OCI-LY7 (cell line): ENCODE measurements around the gene CA7. TPM values are rescaled to one million over a fixed set of nuclear protein-coding genes. Genes with fewer than 3 reads are reported as not detected.

Experiments used
- BruUV-seq: library from RNA; stranded (reverse); fragments of 400-500 nt; replicated peaks from 2 replicates; lab custom pipeline; 2021; lab: Mats Ljungman, UMichigan
- CTCF ChIA-PET: fragments of 300-600 bp; sonication (Branson Sonifier 250); formaldehyde crosslinking; loops from one replicate; lab custom pipeline; 2022; ENCODE audit warnings: antibody characterized with exemption; ENCODE audit not compliant: unreplicated experiment; lab: Charles Lee
- POLR2A ChIA-PET: fragments of 300-600 bp; sonication (Branson Sonifier 250); formaldehyde crosslinking; loops from one replicate; lab custom pipeline; 2022; ENCODE audit warnings: antibody characterized with exemption; lab: Charles Lee
- DNase-seq: peaks from one replicate; pipeline ENCODE4 v3.0.0-alpha.2; 2015; ENCODE audit warnings: low spot score
- H2AFZ ChIP-seq: fragments of 200-600 bp; sonication (generic), shearing (Covaris generic); 2 replicates; pipeline ENCODE4 v1.6.1; 2014; ENCODE audit warnings: mild to moderate bottlenecking, antibody characterized with exemption, low read length, moderate library complexity
- H3K27ac ChIP-seq: fragments of 200-600 bp; sonication (generic); 2 replicates; pipeline ENCODE4 v1.5.1; 2014; ENCODE audit warnings: mixed run types, low read depth, mild to moderate bottlenecking, moderate library complexity, low read length, inconsistent platforms; ENCODE audit not compliant: poor library complexity, severe bottlenecking
- H3K36me3 ChIP-seq: fragments of 200-600 bp; sonication (generic); 2 replicates; pipeline ENCODE4 v1.6.1; 2014; ENCODE audit warnings: mild to moderate bottlenecking, antibody characterized with exemption, low read length, moderate library complexity, mixed read lengths; ENCODE audit not compliant: insufficient read depth
- H3K4me1 ChIP-seq: fragments of 200-600 bp; sonication (generic); 2 replicates; pipeline ENCODE4 v1.5.1; 2014; ENCODE audit warnings: mild to moderate bottlenecking, low read length; ENCODE audit not compliant: insufficient read depth, poor library complexity, severe bottlenecking
- H3K4me2 ChIP-seq: fragments of 200-600 bp; sonication (generic); 2 replicates; pipeline ENCODE4 v1.6.1; 2014; ENCODE audit warnings: mild to moderate bottlenecking, low read length
- H3K4me3 ChIP-seq: fragments of 200-600 bp; sonication (generic); 2 replicates; pipeline ENCODE4 v1.5.1; 2014; ENCODE audit warnings: mild to moderate bottlenecking, low read depth, low read length; ENCODE audit not compliant: poor library complexity, severe bottlenecking
- H3K79me2 ChIP-seq: fragments of 200-600 bp; sonication (generic); 2 replicates; pipeline ENCODE4 v1.6.1; 2016; ENCODE audit warnings: low read depth, mild to moderate bottlenecking, low read length, moderate library complexity, mixed read lengths; ENCODE audit not compliant: insufficient read depth
- H3K9me2 ChIP-seq: fragments of 200-600 bp; sonication (generic); 2 replicates; pipeline ENCODE4 v1.6.1; 2016; ENCODE audit warnings: mild to moderate bottlenecking, low read length, mixed read lengths; ENCODE audit not compliant: insufficient read depth
- H3K9me3 ChIP-seq: fragments of 200-600 bp; sonication (generic); 2 replicates; pipeline ENCODE4 v1.6.1; 2014; ENCODE audit warnings: mild to moderate bottlenecking, mixed run types, low read length, mixed read lengths
- H4K20me1 ChIP-seq: fragments of 200-600 bp; sonication (generic); 2 replicates; pipeline ENCODE4 v1.6.1; 2014; ENCODE audit warnings: mild to moderate bottlenecking, antibody characterized with exemption, low read length, moderate library complexity, mixed read lengths; ENCODE audit not compliant: insufficient read depth
- EZH2phosphoT487 ChIP-seq: fragments of 200-600 bp; sonication (generic); IDR thresholded peaks from 2 replicates; pipeline ENCODE4 v1.6.1; 2018; ENCODE audit warnings: low read depth, borderline replicate concordance, mild to moderate bottlenecking, mixed run types, antibody characterized with exemption, low read length, moderate library complexity, mixed read lengths
- intact Hi-C: fragments of 100-400 bp; cut with micrococcal nuclease; formaldehyde crosslinking; loops from one replicate; pipeline ENCODE4 v1.10.0; 2022; ENCODE audit not compliant: unreplicated experiment
- total RNA-seq, 2 experiments: library from RNA; depleted of rRNA in 1 of 2; stranded (reverse); fragments of >200 nt in 1 of 2; shearing (Covaris generic) in 1 of 2; gene quantifications; 2 replicates each; pipeline ENCODE4 v1.2.3, GENCODE V29; 2014 to 2022
- TF ChIP-seq, protein P1 (sequence below): fragments of 200-600 bp; sonication (generic); conservative IDR thresholded peaks from 2 replicates; pipeline ENCODE4 v1.5.1; 2014; ENCODE audit warnings: mild to moderate bottlenecking, antibody characterized with exemption, low read length, moderate library complexity, mixed read lengths

CA7 gene
- total RNA-seq, 2 experiments from 2014 or later, result not detected

DNA sequence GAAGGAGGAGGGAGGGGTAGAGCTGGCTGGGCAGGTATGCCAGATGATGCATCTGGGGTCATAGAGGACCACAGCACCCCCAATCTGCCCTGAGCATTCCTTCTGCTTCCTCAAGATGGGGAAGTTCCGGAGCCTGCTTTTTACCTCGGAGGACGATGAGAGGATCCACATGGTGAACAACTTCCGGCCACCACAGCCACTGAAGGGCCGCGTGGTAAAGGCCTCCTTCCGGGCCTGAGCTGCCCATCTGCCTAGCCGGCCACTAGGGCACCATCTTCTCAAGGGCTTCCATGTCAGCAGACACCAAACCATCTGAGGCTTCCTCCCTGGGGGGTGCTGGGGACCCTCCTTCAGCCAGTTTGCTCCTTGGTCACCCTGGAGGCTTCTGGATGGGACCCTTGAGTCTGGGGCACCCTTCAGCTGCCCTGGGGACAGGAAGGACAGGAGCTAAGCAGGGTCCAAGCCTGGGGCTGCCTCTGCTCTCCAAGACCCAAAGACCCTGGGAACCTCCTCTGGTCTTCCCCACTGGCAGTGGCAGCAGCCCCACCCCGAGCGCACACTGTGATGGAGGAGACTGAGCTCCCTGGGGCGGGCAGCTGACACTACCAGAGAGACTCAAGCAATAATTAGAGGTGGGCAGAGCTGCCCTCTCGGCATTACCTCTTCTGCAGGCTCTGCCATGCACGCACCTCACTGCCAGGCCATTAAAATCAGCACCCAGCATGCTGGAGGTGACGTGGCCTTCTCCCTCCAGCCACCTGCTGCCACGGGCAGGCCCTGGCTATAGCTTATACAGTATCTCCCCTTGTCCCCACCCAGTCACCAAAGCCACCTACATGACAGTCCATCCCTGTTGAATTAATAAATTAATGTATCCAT is 9.3 kb downstream of the CA7 start:
- Histone ChIP-seq H4K20me1 (no peaks in the 10 kb centered on the region), H3K4me1 (no peaks in the 10 kb centered on the region), H3K9me2 (no peaks in the 10 kb centered on the region), H3K4me3 (no peak overlapping the region), H3K36me3 (no peaks in the 10 kb centered on the region), H3K27ac (no peak overlapping the region), H3K9me3 (no peaks in the 10 kb centered on the region), H3K4me2 (no peak overlapping the region), H2AFZ (no peak overlapping the region), H3K79me2 (no peaks in the 10 kb centered on the region)
- POLR2A ChIA-PET, result interaction anchor here (1.1 kb wide), 1 partner anchor 16 kb away, joined by 4 read pairs; no protein-coding TSS in a partner anchor
- no TSS peak for BruUV-seq
- CTCF ChIA-PET, result interaction anchor here (1.7 kb wide), 1 partner anchor 14 kb away, joined by 4 read pairs; no protein-coding TSS in a partner anchor
- TF ChIP-seq, protein P1, sequence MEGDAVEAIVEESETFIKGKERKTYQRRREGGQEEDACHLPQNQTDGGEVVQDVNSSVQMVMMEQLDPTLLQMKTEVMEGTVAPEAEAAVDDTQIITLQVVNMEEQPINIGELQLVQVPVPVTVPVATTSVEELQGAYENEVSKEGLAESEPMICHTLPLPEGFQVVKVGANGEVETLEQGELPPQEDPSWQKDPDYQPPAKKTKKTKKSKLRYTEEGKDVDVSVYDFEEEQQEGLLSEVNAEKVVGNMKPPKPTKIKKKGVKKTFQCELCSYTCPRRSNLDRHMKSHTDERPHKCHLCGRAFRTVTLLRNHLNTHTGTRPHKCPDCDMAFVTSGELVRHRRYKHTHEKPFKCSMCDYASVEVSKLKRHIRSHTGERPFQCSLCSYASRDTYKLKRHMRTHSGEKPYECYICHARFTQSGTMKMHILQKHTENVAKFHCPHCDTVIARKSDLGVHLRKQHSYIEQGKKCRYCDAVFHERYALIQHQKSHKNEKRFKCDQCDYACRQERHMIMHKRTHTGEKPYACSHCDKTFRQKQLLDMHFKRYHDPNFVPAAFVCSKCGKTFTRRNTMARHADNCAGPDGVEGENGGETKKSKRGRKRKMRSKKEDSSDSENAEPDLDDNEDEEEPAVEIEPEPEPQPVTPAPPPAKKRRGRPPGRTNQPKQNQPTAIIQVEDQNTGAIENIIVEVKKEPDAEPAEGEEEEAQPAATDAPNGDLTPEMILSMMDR, result no peak
- TF ChIP-seq EZH2phosphoT487, result no peak
- intact Hi-C loops, result no loop called here
- DNase-seq, result no peak

DNA sequence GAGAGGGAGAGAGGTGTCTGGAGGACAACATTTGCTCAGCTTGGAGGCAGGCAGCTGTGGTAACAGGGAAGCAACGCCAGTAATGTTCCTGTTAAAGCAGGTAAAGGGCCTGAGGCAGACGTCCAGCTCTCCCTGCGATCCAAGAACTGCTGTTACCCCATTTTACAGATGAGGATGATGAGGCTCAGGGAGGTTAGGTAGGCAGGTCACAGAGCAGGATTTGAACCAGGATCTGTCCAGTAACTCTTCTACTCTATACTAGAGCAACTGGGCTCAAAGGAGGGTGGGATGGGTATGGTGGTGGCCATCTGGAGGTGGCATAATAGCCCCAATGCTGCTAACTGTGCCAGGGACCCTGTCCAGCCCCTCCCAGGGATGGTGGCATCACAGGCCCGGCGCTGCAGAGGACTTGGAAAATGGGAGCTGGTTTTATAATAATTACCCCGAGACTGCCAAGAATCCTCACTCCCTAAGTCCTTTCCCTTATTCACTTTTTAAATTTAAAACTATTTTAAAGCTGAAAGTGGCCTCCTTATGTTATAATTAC is 12.0 kb downstream of the CA7 start:
- BruUV-seq, result no TSS peak
- Histone ChIP-seq H4K20me1 (no peaks in the 10 kb centered on the region), H3K36me3 (no peaks in the 10 kb centered on the region), H3K4me2 (no peak overlapping the region), H3K4me1 (no peaks in the 10 kb centered on the region), H3K79me2 (no peaks in the 10 kb centered on the region), H3K9me2 (no peaks in the 10 kb centered on the region), H3K4me3 (no peak overlapping the region), H3K27ac (no peak overlapping the region), H2AFZ (no peak overlapping the region), H3K9me3 (no peaks in the 10 kb centered on the region)
- intact Hi-C loops, result no loop called here
- POLR2A ChIA-PET, result interaction anchor here (0.5 to 1.6 kb wide), 4 partner anchors 8 to 419 kb away, joined by 3 to 6 read pairs (median 3); partner anchors contain the start of gene PDP2
- CTCF ChIA-PET, result interaction anchor here (1.3 kb wide), 1 partner anchor 21 kb away, joined by 3 read pairs; no protein-coding TSS in a partner anchor
- TF ChIP-seq, protein P1, result no peak
- TF ChIP-seq EZH2phosphoT487, result no peak
- no peak for DNase-seq
